Stimulated activated CD8-positive, alpha-beta memory T cell treated with anti-CD3 and anti-CD28 coated beads, Interleukin-2, amount 100 ng/mL, for 48 hours (primary cell): Measurements from ENCODE around the gene PPFIA3.
"Not testable (repeated sequence)": the region's sequence is repeated elsewhere in the genome, so short reads cannot be mapped to it uniquely, and the experiment has no call there.

Experiments used
- DNase-seq, 2 donors: peaks; one replicate each; pipeline ENCODE4 v3.0.0-alpha.2; 2020; ENCODE audit warnings: low read depth in 2 of 2

PPFIA3 gene

GRCh38 chr19:49102303-49102702, 17.0 kb upstream of the PPFIA3 start:
- no peak for DNase-seq

DNA sequence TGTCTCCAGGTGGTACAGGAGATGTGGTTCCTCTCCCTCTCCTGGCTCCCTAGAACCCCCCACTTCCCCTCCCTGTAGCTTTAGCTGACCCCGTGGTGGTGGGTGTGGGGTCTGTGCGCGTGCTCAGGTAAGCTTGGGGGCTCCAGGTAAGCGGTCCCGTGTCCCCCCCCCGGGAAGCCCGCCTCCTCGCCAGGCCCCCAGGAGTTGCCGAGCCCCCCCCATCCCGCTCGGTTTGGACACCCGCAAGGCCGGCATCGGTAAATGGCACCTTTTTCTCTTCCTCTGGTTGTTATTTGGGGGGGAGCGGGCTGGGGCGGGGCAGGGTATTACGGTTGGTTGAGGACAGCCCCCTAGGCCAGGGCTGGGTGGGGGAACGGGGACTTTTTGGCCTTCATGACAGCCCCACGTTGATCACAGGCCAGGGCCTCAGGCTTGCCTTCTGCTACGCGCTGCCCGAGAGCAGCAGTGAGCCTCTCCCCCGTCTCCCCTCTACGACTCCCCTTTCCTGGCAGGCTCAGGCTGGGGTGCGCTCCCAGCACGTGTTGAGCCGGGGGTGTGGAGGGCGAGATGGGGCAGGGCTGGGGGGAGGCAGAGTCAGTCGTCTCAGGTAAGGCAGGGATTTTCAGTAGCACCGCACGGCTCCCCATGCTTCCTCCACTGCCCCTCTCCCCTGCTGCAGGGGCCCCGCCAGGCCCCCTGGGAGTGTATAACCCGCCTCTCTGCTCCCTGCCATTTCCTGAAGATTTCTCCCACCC, 15.8 kb upstream of the PPFIA3 start:
- DNase-seq, result no peak

DNA sequence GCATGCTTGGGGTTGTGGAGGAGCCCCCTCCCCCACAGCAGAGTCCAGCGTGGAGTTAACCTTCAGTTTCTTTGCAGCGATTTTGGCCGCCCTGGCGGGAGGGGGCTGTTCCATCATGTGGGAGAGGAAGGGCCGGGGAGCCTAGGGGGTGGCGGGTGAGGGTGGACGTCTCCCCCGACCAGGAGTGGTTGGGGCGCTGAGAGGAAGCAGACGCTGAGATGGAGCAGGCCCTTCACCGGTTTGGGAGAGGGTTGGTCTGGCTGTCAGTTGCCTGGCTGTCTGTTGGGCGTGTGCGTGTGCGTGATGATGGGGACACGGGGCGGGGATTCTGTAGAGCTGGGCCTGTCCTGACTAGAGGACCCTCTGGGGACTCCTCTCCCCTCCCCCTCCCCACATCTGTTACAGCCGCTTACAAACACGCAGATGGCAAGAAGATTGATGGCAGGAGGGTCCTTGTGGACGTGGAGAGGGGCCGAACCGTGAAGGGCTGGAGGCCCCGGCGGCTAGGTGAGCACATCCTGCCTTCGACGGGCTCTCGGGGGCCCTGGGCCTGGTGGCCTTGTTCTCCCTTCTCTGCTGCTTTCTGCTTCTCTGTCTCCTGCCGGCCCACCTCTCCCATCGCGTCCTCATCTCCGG, 15.0 kb upstream of the PPFIA3 start:
- no peak for DNase-seq

DNA sequence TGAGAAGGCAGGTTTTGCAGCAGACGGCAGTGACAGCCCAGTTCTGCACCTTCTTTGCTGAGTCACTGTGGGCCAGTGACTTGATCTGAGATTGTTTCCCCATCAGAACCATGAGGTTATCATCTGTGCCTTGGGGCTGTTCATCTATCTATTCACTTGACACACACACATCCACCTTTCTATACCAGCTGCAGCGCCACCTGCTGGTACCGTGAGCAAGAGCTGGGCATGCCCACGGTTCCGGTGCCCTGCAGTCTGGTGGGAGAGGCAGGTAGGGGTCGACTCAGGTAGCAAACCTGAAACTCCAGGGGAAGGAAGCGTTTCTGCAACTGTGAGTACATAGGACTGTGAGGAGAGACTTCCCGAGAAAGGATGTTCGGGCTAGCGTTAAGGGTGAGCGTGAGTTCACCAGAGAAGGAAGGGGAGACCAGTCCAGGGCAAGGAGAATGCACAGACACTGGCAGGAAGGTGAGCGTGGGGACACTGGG, 12.7 kb upstream of the PPFIA3 start:
- DNase-seq, result peak; percentile 50 to 64

DNA sequence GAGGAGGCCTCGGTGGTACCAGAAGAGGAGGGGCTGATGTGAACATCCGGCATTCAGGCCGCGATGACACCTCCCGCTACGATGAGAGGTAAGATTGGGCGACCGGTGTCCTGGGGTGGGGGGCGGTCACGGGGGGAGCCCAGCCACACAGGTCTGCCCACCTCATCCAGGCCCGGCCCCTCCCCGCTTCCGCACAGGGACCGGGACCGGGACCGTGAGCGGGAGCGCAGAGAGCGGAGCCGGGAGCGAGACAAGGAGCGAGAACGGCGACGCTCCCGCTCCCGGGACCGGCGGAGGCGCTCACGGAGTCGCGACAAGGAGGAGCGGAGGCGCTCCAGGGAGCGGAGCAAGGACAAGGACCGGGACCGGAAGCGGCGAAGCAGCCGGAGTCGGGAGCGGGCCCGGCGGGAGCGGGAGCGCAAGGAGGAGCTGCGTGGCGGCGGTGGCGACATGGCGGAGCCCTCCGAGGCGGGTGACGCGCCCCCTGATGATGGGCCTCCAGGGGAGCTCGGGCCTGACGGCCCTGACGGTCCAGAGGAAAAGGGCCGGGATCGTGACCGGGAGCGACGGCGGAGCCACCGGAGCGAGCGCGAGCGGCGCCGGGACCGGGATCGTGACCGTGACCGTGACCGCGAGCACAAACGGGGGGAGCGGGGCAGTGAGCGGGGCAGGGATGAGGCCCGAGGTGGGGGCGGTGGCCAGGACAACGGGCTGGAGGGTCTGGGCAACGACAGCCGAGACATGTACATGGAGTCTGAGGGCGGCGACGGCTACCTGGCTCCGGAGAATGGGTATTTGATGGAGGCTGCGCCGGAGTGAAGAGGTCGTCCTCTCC, 11.5 kb upstream of the PPFIA3 start:
- no peak for DNase-seq

DNA sequence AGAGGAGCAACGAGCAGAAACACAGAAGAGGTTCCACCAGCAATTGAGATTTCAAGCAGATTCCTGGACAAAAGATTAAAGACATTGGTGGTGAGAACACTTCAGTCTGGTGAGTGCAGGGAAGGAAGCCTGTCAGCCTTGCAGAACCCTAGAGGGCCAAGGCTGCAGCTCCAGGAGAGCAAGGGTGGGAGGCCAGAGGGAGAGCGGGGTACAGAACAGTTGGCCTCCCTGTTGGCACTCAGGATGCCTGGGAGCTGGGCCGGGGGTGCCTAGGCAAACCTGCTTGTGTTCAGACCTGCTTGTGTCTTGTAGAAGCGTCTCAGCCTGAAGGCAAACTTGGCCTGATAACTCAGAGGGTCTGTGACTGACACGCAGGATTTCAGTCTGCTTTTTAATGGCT, 10.3 kb upstream of the PPFIA3 start:
- DNase-seq, result no peak

GRCh38 chr19:49109569-49110233, 9.6 kb upstream of the PPFIA3 start:
- no peak for DNase-seq

- no peak for DNase-seq
Observed at GRCh38 chr19:49110567-49110966, 8.8 kb upstream of the PPFIA3 start.

DNA sequence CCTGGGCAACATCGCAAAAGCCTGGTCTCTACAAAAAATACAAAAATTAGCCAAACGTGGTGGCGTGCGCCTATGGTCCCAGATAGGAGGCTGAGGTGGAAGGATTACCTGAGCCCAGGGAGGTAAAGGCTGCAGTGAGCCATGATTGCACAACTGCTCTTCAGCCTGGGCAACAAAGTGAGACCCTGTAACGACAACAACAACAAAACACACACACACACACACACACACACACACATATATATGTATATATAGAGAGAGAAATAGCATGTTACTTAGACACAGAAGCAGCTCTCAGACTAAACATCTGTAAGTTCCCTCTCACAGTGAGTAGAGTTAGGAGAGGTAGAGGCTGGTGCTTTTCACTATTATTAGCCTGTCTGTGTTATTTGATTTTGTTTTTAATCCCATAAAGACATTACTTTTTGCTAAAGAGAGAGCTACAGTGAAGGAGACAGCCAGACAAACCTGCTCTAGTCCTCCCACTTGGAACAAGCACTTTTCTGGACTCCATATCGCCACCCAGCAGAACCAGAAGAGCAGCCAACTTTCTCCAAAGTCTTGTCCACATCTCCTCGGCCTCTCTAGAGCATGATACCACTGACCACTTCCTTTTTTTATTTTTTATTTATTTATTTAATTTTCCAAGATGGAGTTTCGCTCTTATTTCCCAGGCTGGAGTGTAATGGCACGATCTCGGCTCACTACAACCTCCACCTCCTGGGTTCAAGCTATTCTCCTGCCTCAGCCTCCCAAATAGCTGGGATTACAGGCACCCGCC, 7.9 kb upstream of the PPFIA3 start:
- DNase-seq, result no peak

DNA sequence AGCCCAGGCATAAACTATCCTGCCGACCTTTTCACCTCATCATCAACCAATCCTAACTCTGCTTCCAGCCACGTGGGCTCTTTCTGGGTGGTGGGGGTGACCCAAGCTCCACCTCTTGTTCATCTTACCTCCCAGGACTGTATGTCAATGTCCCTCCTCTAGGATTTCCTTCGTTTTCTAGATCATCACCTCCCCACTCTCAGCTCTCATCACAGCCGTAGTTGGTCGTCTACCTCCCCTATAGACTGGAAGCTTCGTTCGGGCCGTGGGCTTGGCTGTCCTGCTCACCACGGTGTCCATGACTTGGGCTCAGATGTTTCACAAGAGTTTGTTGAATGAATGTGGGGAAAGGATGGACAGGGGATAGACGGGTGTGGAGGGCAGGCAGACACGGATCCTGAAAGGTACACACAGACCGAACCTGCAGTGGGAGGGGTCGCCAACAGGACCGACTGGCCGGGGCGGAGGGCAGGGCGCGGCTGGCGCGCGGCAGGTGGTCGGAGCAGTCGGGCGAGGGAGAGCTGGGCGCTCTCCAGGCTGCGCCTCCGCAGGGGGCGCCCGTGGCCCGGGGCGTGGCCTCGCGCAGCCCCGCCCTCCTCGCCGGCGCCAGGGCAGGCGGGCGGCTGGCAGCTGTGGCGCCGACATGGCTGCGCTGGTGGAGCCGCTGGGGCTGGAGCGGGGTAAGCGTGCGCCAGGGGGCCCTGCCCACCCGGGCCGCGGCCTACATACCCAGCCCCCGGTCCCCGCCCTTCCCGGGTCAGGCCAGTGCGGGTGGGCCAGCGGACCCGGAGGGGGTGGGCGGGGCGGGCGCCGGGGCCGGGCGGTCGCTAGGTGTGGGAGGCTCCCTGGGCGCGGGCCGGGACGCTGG, 5.3 kb upstream of the PPFIA3 start, which contains the start of gene LIN7B:
Gene LIN7B, plus strand, starts transcription at position 609 of the 868 bp plus-strand sequence. Its CDS starts 35 bp downstream, at position 644.
- peak; percentile 57 to 69 for DNase-seq

DNA sequence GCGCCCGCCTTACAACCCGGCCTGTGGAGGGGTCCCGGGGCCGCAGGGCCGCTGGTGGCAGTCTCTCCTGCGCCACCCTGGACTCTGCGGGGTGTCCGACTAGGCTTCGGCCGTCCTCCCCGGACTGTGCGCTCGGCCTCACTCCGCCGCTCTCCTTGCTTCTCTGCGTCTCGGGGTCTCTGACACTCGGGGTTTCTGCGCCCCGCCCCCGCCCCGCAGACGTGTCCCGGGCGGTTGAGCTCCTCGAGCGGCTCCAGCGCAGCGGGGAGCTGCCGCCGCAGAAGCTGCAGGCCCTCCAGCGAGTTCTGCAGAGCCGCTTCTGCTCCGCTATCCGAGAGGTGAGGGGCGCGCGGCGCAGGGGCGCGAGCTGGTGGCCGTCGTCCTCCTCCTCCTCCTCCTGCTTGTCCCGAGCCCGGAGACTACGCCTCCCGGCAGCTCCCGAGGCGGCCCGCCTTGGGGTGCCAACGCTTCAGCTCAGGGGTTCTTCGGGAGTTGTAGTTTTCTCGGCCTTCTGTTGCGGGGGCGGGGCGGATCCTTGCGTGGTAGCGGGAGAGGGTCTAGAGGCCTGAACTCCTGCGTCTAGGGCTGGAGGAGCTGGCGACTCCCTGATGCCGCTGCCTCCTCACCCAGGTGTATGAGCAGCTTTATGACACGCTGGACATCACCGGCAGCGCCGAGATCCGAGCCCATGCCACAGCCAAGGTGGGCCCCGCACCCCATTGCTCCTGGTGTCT, 4.5 kb upstream of the PPFIA3 start:
- DNase-seq, result peak in 1 of 2 donors; percentile 40

GRCh38 chr19:49116544-49116943, 2.8 kb upstream of the PPFIA3 start:
- DNase-seq, result no peak

- no peak for DNase-seq
Observed at GRCh38 chr19:49117677-49118564, 1.4 kb upstream of the PPFIA3 start.

DNA sequence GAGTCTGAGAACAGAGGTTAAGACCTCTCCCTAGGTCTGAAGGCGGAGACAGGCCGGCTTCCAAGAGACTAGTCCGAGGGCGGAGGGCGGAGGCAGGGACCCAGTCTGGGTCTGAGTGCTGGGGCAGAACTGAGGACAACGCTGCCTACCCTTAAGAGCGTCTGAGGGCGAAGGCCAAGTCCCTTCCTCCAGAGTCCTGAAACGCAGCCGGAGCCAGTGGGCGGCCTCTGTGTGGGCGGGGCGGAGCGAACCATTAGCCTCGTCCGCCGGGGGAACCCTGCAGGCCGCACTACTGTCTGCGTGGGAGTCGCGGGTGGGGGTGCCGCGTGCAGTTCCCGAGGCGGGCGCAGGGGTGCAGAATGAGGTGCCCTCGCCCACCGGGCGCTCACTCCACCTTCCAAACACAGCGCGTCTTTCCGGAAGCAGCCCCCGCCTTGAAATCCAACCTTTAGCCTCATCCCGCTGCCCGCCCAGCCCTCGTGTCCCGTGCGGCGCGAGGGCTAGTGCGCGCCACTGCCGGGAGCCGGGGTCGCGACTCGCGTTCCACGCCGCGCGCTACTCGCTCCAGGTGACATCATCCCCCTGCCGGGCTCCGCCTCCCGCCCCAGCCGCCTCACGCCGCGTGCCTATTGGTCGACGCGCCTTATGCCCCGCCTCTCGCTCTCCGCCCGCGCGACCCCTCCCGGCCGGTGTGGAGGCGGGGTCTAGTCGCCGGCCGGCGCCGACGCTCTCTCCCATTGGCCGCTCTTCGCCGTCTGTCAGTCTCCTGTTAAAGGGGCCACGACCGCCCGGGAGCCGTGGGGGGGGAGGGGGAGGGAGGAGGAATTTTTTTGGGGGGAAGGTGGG, 556 bp upstream of the PPFIA3 start, which contains the start of gene C19orf73:
Gene C19orf73, minus strand, starts transcription at position 579 of the 846 bp plus-strand sequence. Its CDS starts 121 bp downstream, at position 458.
- DNase-seq, result peak; percentile 92 to 93

DNA sequence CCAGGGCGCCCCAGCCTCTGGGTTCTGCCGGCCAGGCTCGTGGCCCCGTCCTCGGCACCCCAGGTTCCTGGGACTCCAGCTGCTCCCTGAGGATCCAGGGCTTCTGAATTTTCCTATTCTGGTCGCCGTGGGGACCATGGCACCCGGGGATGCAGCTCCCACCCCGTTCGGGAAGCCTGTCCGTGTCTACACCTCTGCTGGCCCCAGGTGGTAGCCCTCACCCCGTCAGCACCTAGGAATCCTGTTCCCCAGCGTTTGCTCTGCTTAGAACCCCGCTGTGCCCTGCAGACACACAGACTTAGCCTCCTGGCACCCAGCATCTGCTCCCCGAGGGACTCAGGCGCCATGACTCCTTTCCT, 960 bp downstream of the PPFIA3 start:
- DNase-seq, result no peak

- DNase-seq, result no peak
Observed at GRCh38 chr19:49120868-49121267, 1.5 kb downstream of the PPFIA3 start.

DNA sequence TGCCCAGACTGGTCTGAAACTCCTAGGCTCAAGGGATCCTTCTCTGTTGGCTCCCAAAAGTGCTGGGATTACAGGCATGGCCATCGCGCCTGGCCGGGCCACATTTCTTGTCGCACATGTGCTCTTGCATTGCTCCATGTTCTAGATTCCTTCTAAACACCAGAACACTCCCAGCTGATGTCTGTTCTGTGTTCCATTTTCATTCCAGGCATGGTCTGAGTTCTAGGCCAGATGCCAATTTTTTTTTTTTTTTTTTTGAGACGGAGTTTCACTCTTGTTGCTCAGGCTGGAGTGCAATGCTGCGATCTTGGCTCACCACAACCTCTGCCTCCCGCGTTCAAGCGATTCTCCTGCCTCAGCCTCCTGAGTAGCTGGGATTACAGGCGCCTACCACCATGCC, 2.5 kb downstream of the PPFIA3 start:
- DNase-seq, result not testable (repeated sequence)
